NCI-H2227 treated with DMSO at 0.1 percent for 48 hours (cell line): Measurements from ENCODE around the gene IL23A.
"Not testable (repeated sequence)": the region's sequence is repeated elsewhere in the genome, so short reads cannot be mapped to it uniquely, and the experiment has no call there.

Experiments
- DNase-seq: peaks from one replicate; lab custom pipeline; 2025; lab: John Stamatoyannopoulos, UW

The IL23A gene

GRCh38 chr12:56326126-56326525, 12.6 kb upstream of the IL23A start:
- no peak for DNase-seq

GRCh38 chr12:56326533-56326932, 12.2 kb upstream of the IL23A start:
- no peak for DNase-seq

- no peak for DNase-seq
These were observed 7.7 kb upstream of the IL23A start for GRCh38 chr12:56330936-56331490.

GRCh38 chr12:56332512-56333196, 6.0 kb upstream of the IL23A start:
- DNase-seq: no peak

GRCh38 chr12:56333197-56333678, 5.4 kb upstream of the IL23A start:
- no peak for DNase-seq

- DNase-seq: peak; percentile 95
These were observed 4.8 kb upstream of the IL23A start, which contains the start of gene PAN2 for GRCh38 chr12:56333679-56334489. Gene PAN2, minus strand, starts transcription at chr12:56334000. Its CDS starts 906 bp downstream, at chr12:56333094.

GRCh38 chr12:56334490-56334793, 4.2 kb upstream of the IL23A start:
- no peak for DNase-seq

GRCh38 chr12:56335527-56335926, 3.2 kb upstream of the IL23A start:
- DNase-seq: not testable (repeated sequence)

- no peak for DNase-seq
These were observed 2.1 kb upstream of the IL23A start for GRCh38 chr12:56336361-56337167.

GRCh38 chr12:56337753-56338251, 882 bp upstream of the IL23A start:
- DNase-seq: no peak

GRCh38 chr12:56339158-56339422, 406 bp downstream of the IL23A start:
- no peak for DNase-seq

- DNase-seq: no peak
These were observed 2.9 kb downstream of the IL23A start for GRCh38 chr12:56341616-56342015.

- not testable (repeated sequence) for DNase-seq
These were observed 3.6 kb downstream of the IL23A start for GRCh38 chr12:56342290-56342689.

- DNase-seq: no peak
These were observed 8.0 kb downstream of the IL23A start for GRCh38 chr12:56346675-56347074.

- not testable (repeated sequence) for DNase-seq
These were observed 8.6 kb downstream of the IL23A start for GRCh38 chr12:56347255-56347654.

- DNase-seq: no peak
These were observed 10.1 kb downstream of the IL23A start for GRCh38 chr12:56348776-56349175.

- no peak for DNase-seq
These were observed 12.0 kb downstream of the IL23A start for GRCh38 chr12:56350662-56351061.

GRCh38 chr12:56351325-56351724, 12.6 kb downstream of the IL23A start:
- DNase-seq: no peak

- DNase-seq: peak; percentile 0
These were observed 20.3 kb downstream of the IL23A start for GRCh38 chr12:56358836-56359532.

GRCh38 chr12:56359851-56360767, 21.4 kb downstream of the IL23A start, which contains the start of gene STAT2:
Gene STAT2, minus strand, starts transcription at chr12:56360107. Its CDS starts 3,536 bp downstream, at chr12:56356571.
- DNase-seq: peak; percentile 96
